GM18502 (cell line): ENCODE data around the gene KLHL29.

ENCODE experiments used
- ATAC-seq: cut with Tn5 transposase; IDR thresholded peaks from one replicate; pipeline ENCODE4 v1.9.1; 2021; ENCODE audit warnings: mild to moderate bottlenecking; ENCODE audit not compliant: unreplicated experiment, poor library complexity

The KLHL29 gene

GRCh38 chr2:23659328-23659727 is 274.3 kb downstream of the KLHL29 start:
- no peak for ATAC-seq

- no peak for ATAC-seq
Observed at GRCh38 chr2:23659773-23660172, 274.8 kb downstream of the KLHL29 start.

GRCh38 chr2:23660237-23660636 is 275.3 kb downstream of the KLHL29 start:
- ATAC-seq = no peak

DNA sequence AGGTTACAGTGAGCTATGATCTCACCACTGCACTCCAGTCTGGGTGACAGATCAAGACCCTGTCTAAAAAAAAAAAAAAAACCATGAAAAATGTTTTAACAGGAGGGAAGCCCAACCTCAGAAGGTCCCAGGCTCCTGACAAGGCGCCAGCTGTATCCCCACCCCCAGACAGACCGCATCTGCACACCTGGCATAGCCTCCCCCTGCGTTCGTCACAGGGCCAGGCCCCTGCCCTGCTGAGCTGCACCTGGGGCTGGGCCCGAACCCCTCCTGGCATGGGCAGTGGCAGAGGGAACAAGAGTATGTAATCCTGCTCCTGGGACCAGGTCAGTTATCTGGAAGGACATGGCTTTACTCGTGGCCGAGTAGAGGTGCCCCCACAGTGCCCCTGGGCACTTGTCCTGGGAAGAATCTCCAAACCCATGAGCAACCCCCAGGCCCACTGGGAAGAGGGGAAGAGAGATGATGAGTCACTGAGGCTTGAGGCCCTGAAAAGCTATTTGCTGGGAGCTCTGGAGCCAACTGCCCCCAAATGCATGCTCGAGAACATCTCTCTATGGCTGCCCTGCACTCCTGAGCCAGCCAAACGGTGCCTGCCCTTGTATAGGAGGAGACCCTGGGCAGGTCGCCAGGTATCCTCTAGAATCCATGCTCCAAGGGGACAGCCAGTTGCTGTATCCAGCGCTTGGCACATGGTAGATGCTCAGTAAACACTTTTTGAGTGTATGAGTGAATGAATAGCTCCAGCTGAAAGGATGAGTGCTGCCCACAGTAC is 276.5 kb downstream of the KLHL29 start:
- ATAC-seq = no peak

- ATAC-seq = no peak
Observed at GRCh38 chr2:23662466-23662865, 277.5 kb downstream of the KLHL29 start.

- ATAC-seq = no peak
Observed at GRCh38 chr2:23662941-23663920, 278.3 kb downstream of the KLHL29 start.

DNA sequence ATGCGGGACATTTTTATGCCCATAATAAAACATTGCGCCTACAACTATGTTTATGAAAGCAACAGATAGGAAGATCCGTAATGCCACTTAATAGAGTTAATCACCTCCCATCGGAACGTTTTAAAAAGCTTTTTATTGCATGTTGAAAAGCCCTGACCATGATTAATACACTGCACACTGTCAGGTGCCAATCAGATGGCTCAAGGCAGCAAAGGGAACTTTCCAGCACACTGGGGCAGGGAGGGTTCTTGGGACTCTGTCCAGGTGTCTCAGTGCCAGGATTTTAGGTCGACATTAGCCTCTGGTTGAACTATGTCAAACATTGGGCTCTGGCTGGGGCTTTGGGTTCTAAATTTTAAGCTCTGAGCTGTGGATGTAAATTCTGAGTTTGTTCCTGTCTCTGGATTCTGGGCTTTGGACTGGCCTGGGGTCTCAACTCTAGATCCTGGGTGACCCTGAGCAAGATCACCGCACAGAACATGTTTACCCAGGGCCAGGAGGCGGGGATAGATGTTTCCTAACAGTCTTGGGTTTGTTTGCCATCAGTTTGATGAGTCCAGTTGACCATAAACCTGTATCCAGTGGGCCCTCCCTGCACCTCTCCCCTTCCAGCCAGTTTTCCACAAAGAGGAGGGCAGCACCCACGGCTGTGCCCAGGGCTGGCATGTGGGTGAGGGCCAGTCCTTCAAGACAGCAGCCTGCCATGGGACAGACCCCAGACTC is 279.2 kb downstream of the KLHL29 start:
- ATAC-seq = no peak

GRCh38 chr2:23666241-23666979 is 281.4 kb downstream of the KLHL29 start:
- no peak for ATAC-seq

GRCh38 chr2:23666980-23667357 is 282.0 kb downstream of the KLHL29 start:
- no peak for ATAC-seq

DNA sequence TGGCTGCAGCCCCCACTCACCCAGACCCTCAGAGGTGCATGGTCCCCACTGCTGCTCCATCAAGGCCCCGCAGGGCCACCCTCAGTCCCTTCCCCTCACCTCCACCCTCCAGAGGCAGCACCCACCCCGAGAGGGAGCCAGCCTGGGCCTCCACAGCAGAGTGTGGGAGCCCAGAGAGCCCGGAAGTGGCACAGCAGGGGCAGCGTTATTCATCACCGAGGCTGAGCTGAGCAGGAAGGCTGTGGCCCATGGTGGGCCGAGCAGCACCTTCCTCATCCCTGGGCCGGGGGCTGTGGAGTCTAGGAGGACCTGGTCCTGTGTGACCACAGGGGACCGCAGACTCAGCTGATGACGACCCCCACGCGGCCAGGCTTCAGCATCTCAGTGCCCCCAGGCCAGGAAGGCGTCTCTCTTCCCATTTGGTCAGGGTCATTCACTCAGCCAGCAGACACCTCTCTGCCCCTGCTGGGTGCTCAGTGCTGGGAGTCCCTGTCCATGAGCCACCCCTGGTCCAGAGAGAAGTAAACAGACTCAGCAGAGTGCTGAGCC is 283.9 kb downstream of the KLHL29 start:
- no peak for ATAC-seq

DNA sequence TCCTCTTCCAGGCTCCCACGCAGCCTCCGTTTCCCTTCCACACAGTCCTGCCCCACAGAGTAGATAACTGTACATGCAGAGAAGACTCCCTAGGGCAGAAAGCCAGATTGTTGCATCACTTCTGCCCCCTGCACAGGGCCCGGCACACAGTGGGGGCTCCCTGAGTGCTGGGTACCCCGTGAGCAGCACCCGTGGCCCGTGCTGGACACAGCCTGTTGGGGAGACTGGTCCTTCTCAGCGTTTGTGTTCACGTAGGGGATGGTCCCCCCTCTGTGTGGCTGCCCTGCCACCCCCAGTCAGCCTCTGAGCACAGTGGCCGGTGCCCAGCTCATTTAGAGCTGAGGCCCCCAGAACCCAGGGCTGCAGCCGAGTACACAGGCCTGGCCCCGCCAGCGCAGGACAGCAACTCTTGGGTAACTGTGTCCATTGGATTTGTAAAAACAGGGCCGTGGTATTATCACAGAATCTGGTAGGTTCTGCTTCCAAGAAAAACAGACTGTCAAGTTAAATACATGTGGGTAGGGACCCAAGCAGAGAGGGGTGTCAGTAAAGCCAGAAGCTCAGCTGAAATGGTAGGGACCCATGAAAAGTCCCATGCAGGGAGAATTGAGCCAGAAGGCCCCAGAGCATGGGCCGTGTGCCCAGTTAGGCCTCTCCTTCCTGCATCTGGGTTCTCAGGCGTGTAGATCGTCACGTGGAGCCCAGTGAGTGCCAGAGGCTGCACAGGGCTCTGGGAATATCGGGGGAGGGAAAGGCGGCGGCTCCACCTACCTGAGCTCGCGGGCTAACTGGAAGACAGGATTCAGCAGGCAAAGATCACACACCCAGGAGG is 284.6 kb downstream of the KLHL29 start:
- ATAC-seq = no peak

- ATAC-seq = no peak
Observed at GRCh38 chr2:23670245-23670592, 285.2 kb downstream of the KLHL29 start.

DNA sequence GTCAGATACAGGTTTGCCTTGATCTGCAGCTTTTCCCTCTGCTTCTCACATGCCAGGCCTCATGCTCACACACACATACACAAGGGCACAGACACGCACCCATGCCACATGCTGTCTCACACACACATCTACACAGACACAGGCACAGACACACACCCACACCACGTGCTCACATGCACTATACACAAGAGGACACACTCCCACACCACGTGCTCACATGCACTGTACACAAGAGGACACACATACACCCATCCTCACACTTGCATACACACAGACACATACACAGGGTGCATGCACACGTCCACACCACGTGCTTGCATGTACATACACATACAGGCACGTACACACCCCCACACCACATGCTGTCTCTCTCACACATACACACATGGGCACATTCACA is 288.1 kb downstream of the KLHL29 start:
- no peak for ATAC-seq

DNA sequence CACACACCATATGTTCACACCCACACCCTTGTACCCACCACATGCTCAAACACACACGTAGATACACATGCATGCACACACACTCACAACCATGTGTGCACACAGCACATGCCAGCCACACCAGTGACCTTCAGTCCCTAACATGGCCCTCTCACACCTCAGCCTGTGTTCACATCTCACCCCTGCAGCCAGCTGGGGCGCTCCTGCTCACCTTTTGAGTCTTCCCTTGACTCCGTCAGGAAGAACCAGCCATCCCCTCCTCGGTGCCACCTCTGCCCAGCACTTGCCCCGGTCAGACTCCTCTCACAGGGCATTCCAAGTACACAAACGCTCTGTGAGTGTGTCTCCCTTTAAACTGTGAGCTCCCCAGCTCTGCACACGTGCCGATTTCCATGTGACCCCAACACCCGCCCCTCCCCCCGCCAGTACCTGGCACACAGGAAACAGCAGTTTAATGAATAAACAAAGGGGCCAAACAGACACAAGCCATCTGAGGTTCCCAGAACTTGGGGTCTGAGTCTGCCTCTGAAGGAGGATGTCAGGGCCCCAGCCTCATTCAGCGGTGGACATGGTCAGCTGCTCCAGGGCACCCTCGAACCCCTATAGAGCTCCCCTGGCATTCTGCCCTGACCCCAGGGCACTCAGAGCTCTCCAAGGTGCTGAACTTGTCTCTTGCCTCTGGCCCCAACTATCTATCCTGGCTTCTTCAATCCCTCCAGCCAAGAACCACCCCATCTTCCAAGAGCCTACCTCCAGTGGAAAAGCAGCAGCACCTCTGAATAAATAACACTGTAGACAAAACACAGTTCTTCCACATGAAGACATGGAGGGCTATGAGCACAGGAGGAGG is 289.1 kb downstream of the KLHL29 start:
- no peak for ATAC-seq

DNA sequence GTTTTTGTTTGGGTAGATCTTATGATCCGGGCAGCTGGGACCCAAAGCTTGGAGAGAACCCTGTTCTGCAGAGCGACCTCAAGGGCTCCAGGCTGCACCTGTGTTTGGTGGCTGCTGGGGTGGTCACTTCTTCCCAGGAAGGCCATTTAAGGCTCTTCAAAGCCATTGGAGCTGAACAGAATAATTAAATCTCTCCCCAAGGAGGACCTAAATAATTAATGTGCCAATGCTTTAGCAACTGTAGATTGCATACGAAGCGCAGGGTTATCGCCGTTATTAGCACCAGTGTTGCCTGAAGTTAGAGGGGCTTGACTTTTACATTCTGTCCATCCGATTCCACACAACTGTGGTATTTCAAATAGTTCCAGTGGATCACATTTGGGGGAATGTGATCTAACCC is 290.5 kb downstream of the KLHL29 start:
- ATAC-seq = no peak

DNA sequence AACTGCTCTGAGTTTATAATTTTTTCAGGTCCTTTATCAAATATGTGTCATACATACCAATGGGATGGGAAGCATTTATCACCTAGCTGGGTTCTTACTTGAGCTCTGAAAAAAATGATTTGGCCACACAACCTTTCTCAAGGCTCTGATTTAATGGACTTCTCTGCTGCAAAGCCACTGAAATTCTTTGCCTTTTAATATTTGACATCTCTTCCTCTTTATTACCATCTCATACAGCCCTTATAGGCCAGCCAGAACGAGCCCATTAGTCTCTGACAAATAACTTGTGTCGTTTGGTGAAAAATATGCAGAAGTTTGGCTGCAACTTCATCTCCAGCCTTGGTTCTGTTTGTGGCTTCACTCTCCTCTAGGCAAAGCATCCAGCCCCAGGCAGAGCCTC is 292.9 kb downstream of the KLHL29 start:
- no peak for ATAC-seq

GRCh38 chr2:23679044-23679443 is 294.1 kb downstream of the KLHL29 start:
- no peak for ATAC-seq

- ATAC-seq = no peak
Observed at GRCh38 chr2:23680951-23681350, 296.0 kb downstream of the KLHL29 start.
